Measurements from ENCODE around the gene PIK3AP1. TPM values are rescaled to one million over a fixed set of nuclear protein-coding genes. Genes with fewer than 3 reads are reported as not detected.
"Not testable (repeated sequence)": the region's sequence is repeated elsewhere in the genome, so short reads cannot be mapped to it uniquely, and the experiment has no call there.

The PIK3AP1 gene
- total RNA-seq, 1 donor from 2014 or later = 4.2 TPM

- no peak for TF ChIP-seq CTCF (conservative IDR thresholded peaks at IDR 0.05; ENCODE audit: low read depth, low read length)
- no peak overlapping the region for H3K4me3 ChIP-seq (ENCODE audit: low read depth, low read length)
- DNase-seq (ENCODE audit: low read depth) = no peak
Measured at GRCh38 chr10:96758423-96758822, 38.1 kb upstream of the PIK3AP1 start.

GRCh38 chr10:96756111-96756903 lies 36.0 kb upstream of the PIK3AP1 start:
- no peak for DNase-seq (ENCODE audit: low read depth)
- TF ChIP-seq CTCF (conservative IDR thresholded peaks at IDR 0.05; ENCODE audit: low read depth, low read length) = no peak
- H3K4me3 ChIP-seq (ENCODE audit: low read depth, low read length) = no peak overlapping the region

- TF ChIP-seq CTCF (conservative IDR thresholded peaks at IDR 0.05; ENCODE audit: low read depth, low read length) = no peak
- no peak for DNase-seq (ENCODE audit: low read depth)
- H3K4me3 ChIP-seq (ENCODE audit: low read depth, low read length) = no peak overlapping the region
Measured at GRCh38 chr10:96753956-96754355, 33.6 kb upstream of the PIK3AP1 start.

- no peak overlapping the region for H3K4me3 ChIP-seq (ENCODE audit: low read depth, low read length)
- DNase-seq (ENCODE audit: low read depth) = no peak
- no peak for TF ChIP-seq CTCF (conservative IDR thresholded peaks at IDR 0.05; ENCODE audit: low read depth, low read length)
Measured at GRCh38 chr10:96752375-96752774, 32.1 kb upstream of the PIK3AP1 start.

GRCh38 chr10:96750316-96750715 lies 30.0 kb upstream of the PIK3AP1 start:
- not testable (repeated sequence) for DNase-seq (ENCODE audit: low read depth); H3K4me3 ChIP-seq (ENCODE audit: low read depth, low read length)

- H3K4me3 ChIP-seq (ENCODE audit: low read depth, low read length) = no peak overlapping the region
- TF ChIP-seq CTCF (conservative IDR thresholded peaks at IDR 0.05; ENCODE audit: low read depth, low read length) = no peak
- DNase-seq (ENCODE audit: low read depth) = no peak
Measured at GRCh38 chr10:96747734-96748550, 27.6 kb upstream of the PIK3AP1 start.

- TF ChIP-seq CTCF (conservative IDR thresholded peaks at IDR 0.05; ENCODE audit: low read depth, low read length) = no peak
- no peak overlapping the region for H3K4me3 ChIP-seq (ENCODE audit: low read depth, low read length)
- DNase-seq (ENCODE audit: low read depth) = no peak
Measured at GRCh38 chr10:96746503-96746902, 26.2 kb upstream of the PIK3AP1 start.

All from epithelial cell of proximal tubule (primary cell).